SU-DHL-6 (cell line): ENCODE results near the gene ALK.

Experiments used
- CTCF ChIP-seq: fragments of 200-600 bp; sonication (generic); IDR thresholded peaks from one replicate; pipeline ENCODE4 v1.5.1; 2017; ENCODE audit warnings: antibody characterized with exemption, mild to moderate bottlenecking, low read length, moderate library complexity; ENCODE audit not compliant: insufficient read depth, poor library complexity, severe bottlenecking
- EZH2phosphoT487 ChIP-seq: fragments of 200-600 bp; sonication (generic), shearing (Covaris generic); conservative IDR thresholded peaks from 2 replicates; pipeline ENCODE4 v1.6.1; 2018; ENCODE audit warnings: mild to moderate bottlenecking, antibody characterized with exemption, low read length, moderate library complexity, mixed read lengths

DNA sequence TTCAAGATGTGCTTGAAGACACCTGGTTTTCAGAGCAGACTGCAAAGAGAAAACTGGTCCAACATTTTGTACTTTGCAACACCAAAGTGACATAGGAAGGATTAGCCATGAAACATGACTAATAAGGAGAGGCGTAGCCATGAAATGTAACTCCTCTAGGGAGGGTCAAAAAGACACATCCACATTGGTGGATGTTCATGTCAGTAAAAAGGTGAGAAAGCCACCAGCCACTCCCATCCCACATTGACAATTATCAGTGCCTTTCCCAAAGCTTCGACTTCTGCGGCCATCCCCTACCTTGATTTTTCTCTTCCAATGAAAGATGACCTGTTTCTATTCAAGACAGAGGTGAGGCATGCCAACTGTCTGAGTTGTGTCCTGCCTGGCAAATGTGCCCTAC is 223.2 kb downstream of the ALK start:
- TF ChIP-seq CTCF (no peak), EZH2phosphoT487 (no peak)
